Adipose tissue (tissue), 3 donors: Measurements from ENCODE around the gene RAB1A. TPM values are rescaled to one million over a fixed set of nuclear protein-coding genes. Genes with fewer than 3 reads are reported as not detected.
A peak's percentile ranks its signal among the peaks of the same experiment; 100 is the strongest.

Source experiments
- H3K27ac ChIP-seq: one replicate; pipeline ENCODE4 v1.5.1; 2013; ENCODE audit warnings: low read depth, low read length
- WGBS, 3 donors: extraction: QIAGEN DNeasy Blood & Tissue Kit; methylation state at CpG; one replicate each; pipeline ENCODE4 v1.1.7; 2013; 5-methylcytosine and 5-hydroxymethylcytosine counted together
- polyA plus RNA-seq, 3 donors: library from polyadenylated mRNA; stranded (reverse); fragments of 200-250 nt; gene quantifications; one replicate each; pipeline ENCODE4 v1.2.3, GENCODE V29; 2013
- donor health status: healthy with polysubstance abuse.
- donor health status: Bipolar disorder and iron deficiency.
- donor health status: healthy.

The RAB1A gene
- polyA plus RNA-seq, 3 donors, result 59.8 to 128 (median 123) TPM

- WGBS, 3 donors, result 82 to 89% (median 83%) methylated on average over 6 of the region's 6 CpGs
- no peak overlapping the region for H3K27ac ChIP-seq
These were observed 59.0 kb downstream of the RAB1A start for GRCh38 chr2:65070856-65071255.

GRCh38 chr2:65070172-65070830 lies 59.6 kb downstream of the RAB1A start:
- 52 to 68% (median 57%) methylated on average over 8 of the region's 8 CpGs for WGBS, 3 donors

GRCh38 chr2:65069439-65069824 lies 60.5 kb downstream of the RAB1A start:
- no peak overlapping the region for H3K27ac ChIP-seq
- 80 to 86% (median 84%) methylated on average over 6 of the region's 6 CpGs for WGBS, 3 donors

More at GRCh38 chr2:65070172-65070830, 59.6 kb downstream of the RAB1A start:
- no peak overlapping the region for H3K27ac ChIP-seq

- 62 to 74% (median 71%) methylated on average over 14 of the region's 14 CpGs for WGBS, 3 donors
- H3K27ac ChIP-seq, result no peak overlapping the region
These were observed 61.9 kb downstream of the RAB1A start for GRCh38 chr2:65067806-65068553.

GRCh38 chr2:65064728-65065552 lies 65.0 kb downstream of the RAB1A start:
- WGBS, 3 donors, result 14 to 43% (median 23%) methylated on average over 14 of the region's 14 CpGs
- H3K27ac ChIP-seq, result peak overlapping the region; percentile 29

GRCh38 chr2:65062843-65063825 lies 66.8 kb downstream of the RAB1A start:
- WGBS, 3 donors, result 53 to 80% (median 59%) methylated on average over 13 of the region's 13 CpGs
- no peak overlapping the region for H3K27ac ChIP-seq

GRCh38 chr2:65061910-65062339 lies 68.0 kb downstream of the RAB1A start:
- H3K27ac ChIP-seq, result no peak overlapping the region
- 59 to 97% (median 91%) methylated on average over 8 of the region's 8 CpGs for whole genome bisulfite sequencing, 3 donors

GRCh38 chr2:65061146-65061909 lies 68.6 kb downstream of the RAB1A start:
- H3K27ac ChIP-seq, result no peak overlapping the region
- WGBS, 3 donors, result 52 to 79% (median 62%) methylated on average over 7 of the region's 7 CpGs

- WGBS, 3 donors, result 44 to 68% (median 50%) methylated on average over 1 of the region's 1 CpG
- H3K27ac ChIP-seq, result no peak overlapping the region
These were observed 70.8 kb downstream of the RAB1A start for GRCh38 chr2:65059071-65059470.

- WGBS, 3 donors, result 39 to 55% (median 46%) methylated on average over 6 of the region's 6 CpGs
- no peak overlapping the region for H3K27ac ChIP-seq
These were observed 72.4 kb downstream of the RAB1A start for GRCh38 chr2:65057391-65058052.

GRCh38 chr2:65057054-65057375 lies 72.9 kb downstream of the RAB1A start:
- H3K27ac ChIP-seq, result peak overlapping the region; percentile 13
- 2 to 4% (median 4%) methylated on average over 5 of the region's 5 CpGs for WGBS, 3 donors

GRCh38 chr2:65056215-65057053 lies 73.5 kb downstream of the RAB1A start, which contains the start of gene CEP68:
Gene CEP68 (plus strand): TSS chr2:65056416. CDS start chr2:65069445, 13,029 bp downstream.
- peak within 1 kb of the TSS; percentile 13 for H3K27ac ChIP-seq
- 0 to 1% (median 0%) methylated on average over 67 to 99 of the region's 99 CpGs for WGBS, 3 donors

GRCh38 chr2:65055422-65056214 lies 74.3 kb downstream of the RAB1A start:
- no peak overlapping the region for H3K27ac ChIP-seq
- 8 to 10% (median 8%) methylated on average over 42 of the region's 42 CpGs for WGBS, 3 donors

GRCh38 chr2:65054749-65055421 lies 75.0 kb downstream of the RAB1A start:
- 74 to 83% (median 78%) methylated on average over 4 of the region's 4 CpGs for WGBS, 3 donors
- H3K27ac ChIP-seq, result no peak overlapping the region

GRCh38 chr2:65053199-65053598 lies 76.7 kb downstream of the RAB1A start:
- no peak overlapping the region for H3K27ac ChIP-seq
- WGBS, 3 donors, result 23 to 36% (median 27%) methylated on average over 1 of the region's 1 CpG
